Measurements from ENCODE around the gene CRHR1.
"Not testable (repeated sequence)": the region's sequence is repeated elsewhere in the genome, so short reads cannot be mapped to it uniquely, and the experiment has no call there.

Gene CRHR1

GRCh38 chr17:45784293-45784740 lies at the start of gene CRHR1:
CRHR1 (plus strand) TSS chr17:45784320; CDS start chr17:45784545, 225 bp downstream.
- no peak for DNase-seq

GRCh38 chr17:45734598-45734997 lies 49.5 kb upstream of the CRHR1 start:
- DNase-seq, result no peak

- DNase-seq, result no peak
Observed at GRCh38 chr17:45735488-45735887, 48.6 kb upstream of the CRHR1 start.

GRCh38 chr17:45739786-45740185 lies 44.3 kb upstream of the CRHR1 start:
- DNase-seq, result no peak

- DNase-seq, result no peak
Observed at GRCh38 chr17:45740553-45741330, 43.4 kb upstream of the CRHR1 start.

GRCh38 chr17:45742251-45742650 lies 41.9 kb upstream of the CRHR1 start:
- DNase-seq, result no peak

GRCh38 chr17:45743626-45744326 lies 40.3 kb upstream of the CRHR1 start:
- no peak for DNase-seq

- DNase-seq, result not testable (repeated sequence)
Observed at GRCh38 chr17:45744826-45745225, 39.3 kb upstream of the CRHR1 start.

- DNase-seq, result no peak
Observed at GRCh38 chr17:45745601-45746494, 38.3 kb upstream of the CRHR1 start.

- no peak for DNase-seq
Observed at GRCh38 chr17:45747911-45748310, 36.2 kb upstream of the CRHR1 start.

GRCh38 chr17:45748731-45749310 lies 35.3 kb upstream of the CRHR1 start:
- no peak for DNase-seq

- no peak for DNase-seq
Observed at GRCh38 chr17:45749831-45750335, 34.2 kb upstream of the CRHR1 start.

- no peak for DNase-seq
Observed at GRCh38 chr17:45750779-45751440, 33.2 kb upstream of the CRHR1 start.

GRCh38 chr17:45751466-45751865 lies 32.7 kb upstream of the CRHR1 start:
- no peak for DNase-seq

GRCh38 chr17:45752246-45752645 lies 31.9 kb upstream of the CRHR1 start:
- DNase-seq, result no peak

GRCh38 chr17:45753645-45754225 lies 30.4 kb upstream of the CRHR1 start:
- DNase-seq, result no peak

- no peak for DNase-seq
Observed at GRCh38 chr17:45755050-45755449, 29.1 kb upstream of the CRHR1 start.

- no peak for DNase-seq
Observed at GRCh38 chr17:45756266-45756991, 27.7 kb upstream of the CRHR1 start.

- no peak for DNase-seq
Observed at GRCh38 chr17:45757431-45758218, 26.5 kb upstream of the CRHR1 start.

- no peak for DNase-seq
Observed at GRCh38 chr17:45758544-45758943, 25.6 kb upstream of the CRHR1 start.

Data from NK-92 treated with Interleukin-12 subunit alpha and Interleukin-12 subunit beta, amount 100 ng/mL, for 24 hours (cell line).